ENCODE results near the gene COPS4. TPM values are rescaled to one million over a fixed set of nuclear protein-coding genes. Genes with fewer than 3 reads are reported as not detected.
"Not testable (repeated sequence)": the region's sequence is repeated elsewhere in the genome, so short reads cannot be mapped to it uniquely, and the experiment has no call there.

The COPS4 gene
- 79.0 and 144 TPM in 2 replicates for total RNA-seq

DNA sequence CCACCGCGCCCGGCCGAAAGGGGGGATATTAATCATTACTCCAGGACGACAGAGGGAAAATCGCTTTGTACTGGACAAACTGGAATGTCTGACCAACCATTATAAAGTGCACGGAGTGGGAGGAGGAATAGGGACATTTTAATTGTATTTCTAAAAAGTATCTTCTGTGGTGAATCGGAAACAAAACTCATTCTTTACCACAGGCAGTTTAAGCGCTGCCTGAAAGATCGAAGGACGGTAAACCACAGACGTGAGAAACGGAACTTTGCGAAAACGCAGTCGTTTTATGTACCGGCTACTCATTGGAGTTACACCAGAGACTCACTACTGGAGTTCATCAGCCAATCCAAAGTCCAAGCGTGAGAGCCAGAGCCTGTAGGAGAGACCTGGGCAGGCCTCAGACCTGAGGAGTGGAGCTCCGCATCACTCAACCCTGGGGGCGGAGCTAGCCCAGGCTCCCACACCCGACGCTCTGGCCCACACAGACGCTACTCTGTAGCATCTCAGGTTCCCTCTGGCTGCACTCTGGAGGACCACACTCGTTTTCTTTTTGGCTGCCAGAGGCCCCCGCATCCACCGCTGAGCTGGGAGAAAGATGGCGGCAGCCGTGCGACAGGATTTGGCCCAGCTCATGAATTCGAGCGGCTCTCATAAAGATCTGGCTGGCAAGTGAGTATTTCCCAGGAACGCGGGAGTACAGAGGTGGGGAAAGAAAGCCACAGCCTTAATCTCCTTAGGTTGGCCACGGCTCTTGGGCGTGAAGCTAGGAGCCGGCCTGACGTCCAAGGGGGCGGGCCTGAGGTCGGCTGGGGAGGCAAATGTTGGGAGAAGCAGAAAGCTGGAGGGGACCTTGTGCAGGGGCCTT is at the start of gene COPS4:
COPS4 (plus strand) TSS at position 554 of the 865 bp plus-strand sequence; CDS start at position 596, 42 bp downstream.
- DNase-seq: peak; percentile 100

DNA sequence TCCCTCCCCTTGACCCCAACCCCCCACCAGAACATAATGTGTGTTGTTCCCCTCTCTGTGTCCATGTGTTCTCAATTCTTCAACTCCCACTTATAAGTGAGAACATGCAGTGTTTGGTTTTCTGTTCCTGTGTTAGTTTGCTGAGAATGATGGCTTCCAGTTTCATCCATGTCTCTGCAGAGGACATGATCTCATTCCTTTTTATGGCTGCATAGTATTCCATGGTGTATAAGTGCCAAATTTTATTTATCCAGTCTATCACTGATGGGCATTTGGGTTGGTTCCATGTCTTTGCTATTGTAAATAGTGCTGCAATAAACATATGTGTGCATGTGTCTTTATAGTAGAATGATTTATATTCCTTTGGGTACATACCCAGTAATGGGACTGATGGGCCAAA is 47.5 kb upstream of the COPS4 start:
- DNase-seq: not testable (repeated sequence)

DNA sequence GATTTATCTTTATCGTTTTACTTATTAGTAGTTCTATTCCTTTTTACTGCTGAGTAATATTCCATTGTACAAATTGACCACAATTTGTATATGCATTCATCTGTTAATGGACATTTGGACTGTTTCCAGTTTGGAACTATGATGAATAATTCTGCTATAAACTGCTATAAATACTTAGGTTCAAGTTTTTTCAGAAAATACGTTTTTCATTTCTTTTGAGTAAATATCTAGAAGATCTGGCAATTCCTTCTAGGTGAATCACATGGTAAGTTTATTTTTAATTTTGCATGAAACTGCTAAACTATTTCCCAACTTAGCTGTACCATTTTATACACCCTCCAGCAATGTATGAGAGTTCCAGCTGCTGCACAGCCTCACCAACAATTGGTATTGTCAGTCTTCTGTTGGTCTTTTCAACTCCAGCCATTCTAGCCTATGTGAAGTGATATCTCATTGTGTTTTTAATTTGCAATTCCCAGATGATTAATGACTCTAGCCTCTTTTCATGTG is 46.6 kb upstream of the COPS4 start:
- no peak for DNase-seq

DNA sequence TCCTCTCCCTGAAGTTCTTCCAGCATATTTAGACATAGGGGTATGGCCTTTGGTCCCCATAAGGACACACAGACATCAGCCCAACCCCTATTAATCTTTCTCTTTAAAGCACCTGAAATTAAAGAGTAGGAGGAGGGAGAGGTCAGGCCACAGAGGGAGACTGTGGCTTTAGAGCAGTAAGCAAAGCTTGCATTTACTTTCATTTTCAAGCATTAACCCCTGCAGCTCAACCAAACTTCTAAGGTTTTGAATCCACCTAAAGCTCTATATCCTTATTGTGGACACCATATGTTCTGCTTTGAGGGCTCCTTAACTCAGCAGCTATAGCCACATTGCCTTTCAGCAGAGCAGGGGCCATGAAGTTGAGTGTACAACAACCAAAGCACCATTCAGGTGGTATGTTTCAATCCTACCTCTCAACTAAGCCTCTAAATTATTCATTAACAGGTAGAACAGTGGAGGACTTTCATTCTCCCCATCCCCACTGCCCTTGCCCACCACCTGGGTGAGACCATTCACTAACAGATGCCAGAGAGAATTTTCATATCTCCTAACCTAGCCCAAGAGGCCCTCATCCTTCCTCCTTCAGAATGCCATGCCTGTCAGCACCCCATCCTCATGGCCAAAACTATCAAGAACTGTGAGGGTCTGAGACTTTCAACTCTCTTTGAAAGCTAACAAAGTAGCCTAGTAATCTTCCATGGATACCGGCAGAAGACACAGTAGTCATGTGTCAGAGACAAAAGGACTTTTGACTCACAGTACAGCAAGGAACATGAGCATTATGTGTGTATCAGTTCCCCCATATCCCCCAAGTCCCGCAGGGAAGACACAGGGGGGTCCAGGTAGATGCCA is 45.2 kb upstream of the COPS4 start:
- DNase-seq: peak; percentile 12

DNA sequence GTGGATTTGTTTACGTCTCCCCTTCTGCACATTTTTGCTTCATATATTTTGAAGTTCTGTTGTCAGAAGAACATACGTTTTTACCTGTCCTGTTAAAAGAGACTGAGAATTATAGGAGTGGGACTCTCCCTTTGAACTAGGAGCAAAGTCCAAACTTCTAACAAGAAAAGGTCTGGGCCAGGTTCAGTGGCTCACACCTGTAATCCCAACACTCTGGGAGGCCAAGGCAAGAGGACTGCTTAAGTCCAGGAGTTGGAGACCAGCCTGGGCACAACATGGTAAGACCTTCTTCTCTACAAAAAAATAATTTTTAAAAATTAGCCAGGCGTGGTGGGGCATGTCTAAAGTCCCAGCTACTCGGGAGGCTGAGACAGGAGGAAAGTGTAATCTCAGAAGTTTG is 40.1 kb upstream of the COPS4 start:
- no peak for DNase-seq

DNA sequence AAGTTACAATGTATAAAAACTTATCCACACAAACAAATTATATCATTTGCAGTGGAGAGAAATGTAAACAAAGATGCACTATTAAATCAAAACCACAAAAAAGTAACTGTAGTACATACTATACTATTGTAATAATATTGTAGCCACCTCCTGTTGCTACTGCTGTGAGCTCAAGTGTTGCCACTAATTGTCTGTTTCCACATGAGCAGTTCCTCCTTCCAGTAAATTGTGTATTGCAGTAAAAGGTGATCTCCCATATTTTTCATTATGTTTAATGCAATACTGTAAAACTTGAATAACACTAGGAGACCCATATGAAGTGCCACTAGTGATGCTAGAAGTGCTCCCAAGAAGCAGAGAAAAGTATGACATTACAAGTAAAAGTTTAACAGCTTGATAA is 36.1 kb upstream of the COPS4 start:
- no peak for DNase-seq

DNA sequence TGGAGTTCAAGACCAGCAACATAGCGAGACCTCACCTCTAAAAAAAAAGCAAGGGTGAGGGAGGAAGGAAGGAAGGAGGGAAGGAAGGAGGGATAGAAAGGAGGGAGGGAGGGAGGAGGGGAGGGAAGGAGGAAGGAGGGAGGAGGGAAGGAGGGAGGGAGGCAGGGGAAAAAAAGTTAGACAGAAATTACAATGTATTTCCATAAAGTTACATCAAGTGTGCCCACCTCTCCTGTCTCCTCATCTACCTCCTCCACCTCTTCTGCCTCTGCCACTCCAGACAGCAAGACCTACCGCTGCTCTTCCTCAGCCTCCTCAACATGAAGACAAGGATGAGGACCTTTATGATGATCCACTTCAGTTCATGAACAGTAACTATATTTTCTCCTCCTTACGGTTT is 32.7 kb upstream of the COPS4 start:
- DNase-seq: no peak

DNA sequence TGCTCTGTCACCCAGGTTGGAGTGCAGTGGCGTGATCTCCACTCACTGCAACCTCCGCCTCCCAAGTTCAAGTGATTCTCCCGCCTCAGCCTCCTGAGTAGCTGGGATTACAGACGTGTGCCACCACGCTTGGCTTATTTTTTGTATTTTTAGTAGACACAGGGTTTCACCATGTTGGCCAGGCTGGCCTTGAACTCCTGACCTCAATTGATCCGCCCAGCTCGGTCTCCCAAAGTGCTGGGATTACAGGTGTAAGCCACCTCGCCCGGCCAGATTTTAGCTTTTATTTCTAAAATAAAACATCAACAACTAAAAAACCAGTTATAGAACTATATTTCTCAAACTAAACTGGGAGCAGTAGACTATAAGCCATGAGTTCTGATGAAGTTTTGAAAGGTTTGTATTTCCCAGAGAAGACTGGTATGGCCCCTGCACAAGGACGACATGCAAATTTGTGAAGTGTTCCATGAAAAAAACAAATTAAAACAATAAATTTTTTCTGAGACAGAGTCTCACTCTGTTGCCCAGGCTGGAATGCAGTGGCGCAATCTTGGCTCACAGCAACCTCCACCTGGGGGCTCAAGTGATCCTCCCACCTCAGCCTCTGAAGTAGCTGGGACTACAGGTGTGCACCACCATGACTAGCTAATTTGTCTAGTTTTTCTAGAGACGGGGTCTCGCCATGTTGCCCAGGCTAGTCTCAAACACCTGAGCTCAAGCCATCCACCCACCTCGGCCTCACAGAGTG is 31.8 kb upstream of the COPS4 start:
- not testable (repeated sequence) for DNase-seq

DNA sequence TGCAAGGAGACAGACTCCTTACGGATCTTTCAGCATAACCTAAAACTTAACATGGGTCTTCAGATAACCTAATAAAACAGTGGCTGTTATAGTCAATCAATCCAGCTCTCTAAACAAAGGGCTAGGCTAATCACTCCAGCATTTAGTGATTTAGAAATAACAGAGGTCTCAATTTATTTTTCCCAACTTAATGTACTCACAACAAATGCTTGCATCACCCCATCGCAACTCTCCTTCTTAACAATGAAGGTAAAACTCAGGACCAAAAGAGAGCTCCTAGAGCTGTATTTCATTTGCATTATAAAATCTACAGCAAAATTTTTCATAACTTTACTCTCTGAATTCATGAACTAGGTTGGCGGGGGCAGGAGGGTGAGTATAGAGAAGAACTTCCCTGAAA is 25.5 kb upstream of the COPS4 start:
- peak; percentile 5 for DNase-seq

DNA sequence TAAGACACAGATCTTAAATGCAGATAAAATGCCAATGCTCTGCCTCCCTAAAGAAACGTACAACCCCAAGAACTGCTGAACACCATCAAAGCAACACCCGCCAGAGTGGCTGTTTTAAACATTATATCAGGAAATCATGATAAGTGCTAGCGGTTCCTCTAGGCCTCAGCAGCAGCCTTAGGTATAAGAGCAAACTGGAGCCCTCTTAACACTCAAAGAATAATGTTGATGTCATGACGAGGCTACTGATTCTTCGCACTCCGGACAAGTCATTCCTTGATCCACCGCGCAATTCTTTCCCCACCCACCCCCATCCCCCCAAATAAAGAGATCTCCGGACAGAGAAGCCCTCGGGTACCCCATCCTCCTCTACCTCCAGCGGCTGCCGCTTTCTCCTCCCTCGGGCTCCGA is 24.9 kb upstream of the COPS4 start:
- DNase-seq: peak; percentile 54

DNA sequence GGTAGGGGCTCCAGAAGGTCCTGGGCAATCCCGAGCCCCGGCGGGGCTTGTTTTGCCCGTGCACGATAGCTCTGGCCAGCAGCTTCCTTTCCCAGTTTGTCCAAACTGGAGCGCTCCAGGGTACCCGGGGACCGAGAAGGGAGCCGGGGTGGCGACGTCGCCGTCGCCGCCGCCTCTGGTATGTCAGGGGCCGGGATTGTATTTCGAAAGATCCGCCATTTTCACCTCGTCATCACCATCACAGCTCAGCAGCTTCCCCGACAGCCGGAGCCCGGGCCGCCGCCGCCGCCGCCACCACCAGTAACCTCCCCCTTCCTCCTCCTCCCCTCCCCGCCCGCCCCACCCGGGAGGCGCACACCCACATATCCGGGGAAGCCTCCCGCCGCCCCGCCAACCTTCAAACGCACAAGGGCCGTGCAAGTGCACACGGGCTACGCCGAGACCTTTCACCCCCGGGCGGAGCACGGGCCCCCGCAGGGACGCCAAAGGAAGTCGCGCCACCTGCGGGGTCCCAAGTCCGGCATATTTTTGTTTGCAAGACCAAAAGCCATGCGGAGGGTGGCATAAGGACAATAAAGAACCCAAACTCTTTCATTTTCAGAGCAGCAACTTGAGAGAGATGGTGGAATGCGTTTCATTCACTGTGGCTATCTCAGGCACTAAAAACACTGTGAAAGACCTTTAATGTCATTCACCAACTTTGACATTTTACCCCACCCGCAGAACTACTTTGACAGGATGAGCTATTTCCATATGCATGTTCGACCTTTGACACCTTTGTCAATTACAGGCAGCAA is 24.3 kb upstream of the COPS4 start, which contains the start of gene LIN54:
LIN54 (minus strand) TSS at position 302 of the 797 bp plus-strand sequence. CDS start 25,979 bp downstream, outside the sequence.
- peak; percentile 83 for DNase-seq

DNA sequence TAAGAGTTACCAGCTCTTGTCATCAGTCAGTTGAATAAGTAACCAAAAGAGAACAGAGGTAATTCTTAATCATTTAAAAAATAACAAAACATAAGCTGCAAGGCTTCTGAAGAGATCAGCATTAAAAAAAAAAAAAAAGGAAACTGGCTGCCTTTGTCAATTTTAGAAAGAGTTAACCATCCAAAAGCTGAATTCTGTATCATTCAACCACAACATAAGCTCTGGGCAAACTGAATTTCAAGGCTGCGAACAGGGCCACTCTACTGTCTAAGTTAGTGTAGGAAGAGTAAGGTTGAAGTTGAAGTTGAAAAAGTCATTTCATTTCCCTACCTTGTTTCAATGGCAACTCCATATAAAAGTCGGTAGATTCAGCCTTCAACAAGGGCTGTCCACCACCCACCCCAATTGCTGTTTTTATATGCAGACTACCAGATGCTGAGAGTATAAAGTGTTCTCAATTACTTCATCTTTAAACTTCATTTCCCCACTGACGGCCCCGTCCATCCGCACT is 23.2 kb upstream of the COPS4 start:
- no peak for DNase-seq

DNA sequence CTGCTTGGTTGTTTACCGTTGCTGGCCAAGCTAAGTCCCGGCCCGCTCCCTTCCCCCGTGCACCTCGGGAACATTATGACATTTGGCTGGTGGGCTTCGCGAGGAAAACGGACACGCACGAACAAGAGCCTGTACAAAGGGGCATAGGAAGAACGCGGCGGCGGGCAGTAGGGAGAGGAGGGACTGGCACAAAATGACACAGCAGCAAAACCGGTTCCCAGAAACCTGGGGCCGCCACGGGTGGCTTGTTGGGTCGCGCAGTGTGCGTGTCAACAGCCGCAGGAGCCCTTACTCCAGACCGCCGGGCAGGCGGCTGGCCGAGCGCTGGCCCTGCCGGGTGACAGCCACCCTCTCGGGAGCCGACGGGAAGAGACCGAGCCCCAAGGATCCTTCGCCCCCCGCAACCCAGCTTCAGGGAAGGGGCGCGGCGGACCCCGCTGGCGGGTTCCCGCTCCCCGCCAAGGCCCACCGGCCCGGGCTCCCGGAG is 22.7 kb upstream of the COPS4 start:
- peak; percentile 51 for DNase-seq

DNA sequence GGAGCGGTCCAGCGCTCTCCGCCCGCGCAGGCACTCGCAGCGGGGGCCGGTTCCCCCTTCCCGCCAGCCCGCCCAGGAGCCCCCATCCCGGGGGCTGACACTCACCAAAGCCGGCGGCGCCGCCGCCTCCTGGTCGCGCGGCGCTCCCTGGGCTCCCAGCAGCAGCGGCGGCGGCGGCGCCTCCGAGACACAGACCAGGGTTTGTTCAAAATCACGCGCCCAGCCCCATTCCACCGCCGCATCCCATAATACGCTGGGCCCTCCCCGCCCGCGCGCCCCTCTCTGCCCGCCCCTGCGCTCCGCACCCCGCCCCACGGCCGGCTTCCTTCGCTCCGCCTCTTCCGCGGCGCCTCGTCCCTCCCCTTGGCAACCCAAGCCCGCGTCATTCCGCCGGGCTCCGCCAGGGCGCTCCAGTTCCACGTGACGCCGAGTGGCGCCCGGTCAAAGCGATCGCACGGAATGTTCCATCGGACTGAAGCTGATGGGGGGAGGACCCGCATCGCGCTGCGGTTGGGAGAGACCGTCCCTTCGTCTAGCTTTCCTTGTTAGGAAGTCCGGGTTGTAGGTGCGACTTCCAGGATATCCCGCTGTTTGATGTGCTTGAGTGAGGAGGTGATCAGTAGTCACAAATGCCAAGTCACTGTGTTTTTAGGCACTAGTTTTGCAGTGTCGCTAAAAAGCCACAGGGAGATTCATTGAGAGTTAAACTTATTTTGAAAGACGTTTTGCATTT is 22.1 kb upstream of the COPS4 start:
- peak; percentile 99 for DNase-seq

DNA sequence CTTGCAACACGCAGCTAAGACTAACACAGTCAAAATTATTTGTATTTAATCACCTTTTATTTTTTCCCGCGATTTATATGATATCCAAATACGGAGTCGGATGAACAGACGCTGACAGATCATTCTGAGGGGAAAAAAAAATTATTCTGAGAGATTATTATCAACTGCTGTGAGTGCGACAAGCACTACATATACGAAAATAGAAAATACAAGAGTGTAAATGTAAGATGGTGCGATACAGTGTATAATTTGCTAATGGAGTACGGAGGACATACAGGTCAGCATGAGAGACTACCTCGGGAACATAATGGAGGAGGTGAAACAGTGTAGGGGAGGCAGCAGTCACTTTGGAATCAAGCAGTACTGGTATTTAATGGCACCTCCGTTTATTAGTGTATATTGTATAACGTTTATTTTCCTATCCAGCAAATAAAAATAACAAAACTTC is 21.5 kb upstream of the COPS4 start:
- DNase-seq: peak; percentile 21

DNA sequence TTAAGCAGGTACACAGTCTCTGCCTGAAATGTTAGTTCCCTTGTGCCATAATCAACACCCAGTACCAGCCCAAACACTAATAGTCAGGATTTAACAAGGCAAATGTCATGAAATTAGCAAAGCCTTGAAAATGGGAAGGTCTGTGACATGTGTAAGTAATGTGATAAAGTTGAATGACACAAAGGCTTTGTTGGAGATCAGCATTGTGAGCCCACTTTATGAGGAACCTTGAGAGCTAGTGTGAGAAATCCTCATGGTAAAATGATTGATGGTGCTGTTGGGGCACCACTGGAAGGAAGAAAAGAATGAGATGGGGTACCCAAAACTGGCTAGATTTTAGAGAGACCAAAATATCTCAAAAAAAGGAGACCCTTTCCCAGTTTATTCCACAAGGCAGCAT is 21.1 kb upstream of the COPS4 start:
- no peak for DNase-seq

DNA sequence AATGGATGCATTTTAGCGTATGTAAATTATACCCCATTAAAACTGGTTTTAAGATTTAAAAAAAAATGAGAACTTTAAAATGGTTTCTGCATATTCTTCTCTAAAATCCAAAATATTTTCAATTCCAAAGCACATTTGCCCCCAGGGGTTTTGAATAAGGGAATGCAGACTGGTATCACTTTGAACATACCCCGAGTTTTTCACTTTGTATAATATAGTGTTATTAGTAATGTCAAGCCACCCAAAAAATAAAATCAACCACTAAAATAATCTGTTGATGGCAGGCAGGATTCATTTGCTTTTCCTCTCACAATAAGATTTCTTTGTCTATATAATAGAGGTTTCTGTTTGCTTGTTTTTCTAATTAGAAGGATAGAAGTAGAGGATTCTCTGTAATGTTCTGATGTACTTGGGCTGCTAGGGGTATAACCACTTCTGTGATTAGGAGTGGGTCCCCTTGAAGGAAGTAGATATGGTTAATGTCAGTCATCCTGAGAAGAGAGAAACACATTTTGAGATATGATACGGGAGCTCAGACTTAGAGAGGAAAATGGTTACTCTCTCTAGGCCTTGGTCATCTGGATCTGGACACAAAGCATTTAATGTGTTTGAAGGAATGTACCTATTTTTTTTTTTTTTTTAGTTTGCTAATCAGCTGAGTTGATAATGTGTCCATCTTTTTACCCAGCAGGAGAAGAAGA is 15.0 kb upstream of the COPS4 start:
- no peak for DNase-seq

DNA sequence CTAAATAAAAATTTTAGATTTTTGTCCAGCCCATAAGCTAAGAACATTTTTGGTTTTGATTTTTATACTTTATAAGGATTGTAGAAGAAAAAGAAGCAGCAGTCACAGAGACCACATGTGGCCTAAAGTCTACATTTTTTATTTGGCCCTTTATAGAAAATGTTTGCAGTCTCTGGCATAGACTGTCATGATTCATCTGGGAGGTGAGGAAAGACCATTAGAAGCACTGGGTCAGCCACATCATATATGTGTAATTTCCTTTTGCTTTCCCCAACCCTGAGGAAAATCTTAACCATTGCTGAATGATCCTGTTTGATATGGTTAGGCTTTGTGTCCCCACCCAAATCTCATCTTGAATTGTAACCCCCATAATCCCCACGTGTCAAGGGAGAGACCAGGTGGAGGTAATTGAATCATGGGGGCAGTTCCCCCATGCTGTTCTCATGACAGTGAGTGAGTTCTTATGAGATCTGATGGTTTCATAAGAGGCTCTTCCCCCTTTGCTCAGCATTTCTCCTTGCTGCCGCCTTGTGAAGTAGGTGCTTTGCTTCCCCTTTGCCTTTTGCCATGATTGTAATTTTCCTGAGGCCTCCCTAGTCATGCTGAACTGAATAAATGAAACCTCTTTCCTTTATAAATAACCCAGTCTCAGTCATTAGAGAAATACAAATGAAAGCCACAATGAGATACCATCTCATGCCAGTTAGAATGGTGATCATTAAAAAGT is 12.1 kb upstream of the COPS4 start:
- peak; percentile 17 for DNase-seq

DNA sequence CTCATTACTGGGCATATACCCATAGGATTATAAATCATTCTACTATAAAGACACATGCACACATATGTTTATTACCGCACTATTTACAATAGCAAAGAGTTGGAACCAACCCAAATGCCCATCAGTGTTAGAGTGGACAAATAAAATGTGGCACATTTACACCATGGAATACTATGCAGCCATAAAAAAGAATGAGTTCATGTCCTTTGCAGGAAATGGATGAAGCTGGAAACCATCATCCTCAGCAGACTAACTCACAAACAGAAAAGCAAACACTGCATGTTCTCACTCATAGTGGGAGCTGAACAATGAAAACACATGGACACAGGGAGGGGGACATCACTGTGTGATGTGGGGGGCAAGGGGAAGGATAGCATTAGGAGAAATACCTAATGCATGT is 11.4 kb upstream of the COPS4 start:
- DNase-seq: not testable (repeated sequence)

Measured in dermis blood vessel endothelial cell (primary cell).